HG03108 (cell line): ENCODE data around the gene B4GALT2.

Experiments
- ATAC-seq: cut with Tn5 transposase; IDR thresholded peaks from one replicate; pipeline ENCODE4 v1.9.1; 2021; ENCODE audit warnings: moderate library complexity; ENCODE audit not compliant: unreplicated experiment

The B4GALT2 gene

DNA sequence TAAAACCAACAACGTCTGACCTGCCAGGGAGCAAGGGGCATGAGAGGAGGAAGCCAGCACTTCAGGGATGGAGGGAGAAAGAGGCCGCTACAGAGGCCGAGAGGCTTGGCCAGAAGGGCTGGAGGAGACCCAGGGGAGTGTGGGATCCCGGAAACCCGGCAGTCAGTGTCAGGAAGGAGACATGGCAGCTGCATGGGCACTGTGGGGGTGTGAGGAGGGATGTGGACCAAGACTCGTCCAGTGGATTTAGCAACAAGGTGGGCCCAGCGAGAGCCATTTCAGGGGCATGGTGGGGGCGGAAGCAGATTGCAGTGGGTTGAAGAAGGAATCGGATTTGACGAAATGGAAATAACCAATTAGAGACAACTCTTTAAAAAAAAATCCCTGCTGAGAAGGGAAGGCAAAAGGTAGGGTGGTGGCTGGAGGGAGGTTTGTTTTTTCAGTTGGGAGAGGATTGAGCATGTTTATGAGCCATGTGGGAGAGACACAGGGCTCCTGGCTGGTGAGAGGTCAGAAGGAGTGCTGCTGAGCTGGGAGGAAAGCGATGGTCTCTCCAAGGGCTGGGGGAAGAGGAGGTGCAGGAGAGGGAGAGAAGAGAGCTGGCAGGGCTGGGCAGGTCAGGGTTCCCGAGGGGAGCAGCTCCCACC, 4.4 kb downstream of the B4GALT2 start:
- ATAC-seq = no peak

DNA sequence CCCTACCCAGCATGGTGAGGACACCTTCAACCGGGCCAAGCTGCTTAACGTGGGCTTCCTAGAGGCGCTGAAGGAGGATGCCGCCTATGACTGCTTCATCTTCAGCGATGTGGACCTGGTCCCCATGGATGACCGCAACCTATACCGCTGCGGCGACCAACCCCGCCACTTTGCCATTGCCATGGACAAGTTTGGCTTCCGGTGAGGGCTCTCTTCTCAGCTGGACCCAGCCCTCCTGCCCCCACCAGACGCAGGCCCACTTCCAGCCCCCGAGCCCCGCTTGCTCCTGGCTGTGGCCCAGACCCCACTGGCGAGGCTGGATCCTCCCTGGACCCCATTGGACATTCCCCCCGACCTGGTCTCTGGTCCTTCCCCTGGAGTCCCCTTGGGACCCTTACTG, 5.8 kb downstream of the B4GALT2 start:
- no peak for ATAC-seq

- ATAC-seq = no peak
Measured at GRCh38 chr1:43985984-43986595, 7.1 kb downstream of the B4GALT2 start.

- ATAC-seq = no peak
Measured at GRCh38 chr1:43986712-43987111, 7.7 kb downstream of the B4GALT2 start.

DNA sequence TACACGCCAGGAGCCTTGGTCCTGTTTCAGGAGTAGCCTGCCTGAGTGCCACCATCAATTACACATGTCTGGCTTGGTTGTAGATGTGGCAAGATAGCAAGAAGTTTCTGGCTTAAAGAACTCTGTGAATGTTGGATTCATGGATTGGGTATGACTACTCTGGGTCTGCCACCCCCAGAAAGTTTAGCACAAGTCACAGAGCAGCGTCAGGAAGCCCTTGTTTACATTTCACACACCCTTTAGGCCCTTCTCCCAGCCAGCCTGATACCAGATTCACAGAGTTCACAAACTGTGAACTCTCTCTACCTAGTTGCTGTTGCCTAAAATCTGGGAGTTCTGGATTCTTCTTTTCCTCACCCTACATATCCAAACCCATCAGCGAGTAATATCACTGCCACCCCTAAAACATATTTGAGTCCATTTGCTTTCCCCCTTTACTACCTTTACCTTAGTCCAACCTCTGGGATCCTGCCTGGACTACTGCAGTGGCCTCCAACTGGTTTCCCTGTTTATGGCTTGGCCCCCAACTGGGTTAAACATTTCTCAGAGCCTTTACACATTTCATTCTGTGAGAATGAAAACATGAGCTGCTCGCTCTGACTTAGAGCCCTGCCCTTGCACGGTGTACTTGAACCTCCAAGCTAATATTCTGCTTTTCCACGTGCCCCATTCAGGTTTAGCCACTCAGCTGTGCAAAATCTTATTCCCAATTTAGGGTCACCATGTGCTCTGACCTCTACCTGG, 8.3 kb downstream of the B4GALT2 start:
- no peak for ATAC-seq

DNA sequence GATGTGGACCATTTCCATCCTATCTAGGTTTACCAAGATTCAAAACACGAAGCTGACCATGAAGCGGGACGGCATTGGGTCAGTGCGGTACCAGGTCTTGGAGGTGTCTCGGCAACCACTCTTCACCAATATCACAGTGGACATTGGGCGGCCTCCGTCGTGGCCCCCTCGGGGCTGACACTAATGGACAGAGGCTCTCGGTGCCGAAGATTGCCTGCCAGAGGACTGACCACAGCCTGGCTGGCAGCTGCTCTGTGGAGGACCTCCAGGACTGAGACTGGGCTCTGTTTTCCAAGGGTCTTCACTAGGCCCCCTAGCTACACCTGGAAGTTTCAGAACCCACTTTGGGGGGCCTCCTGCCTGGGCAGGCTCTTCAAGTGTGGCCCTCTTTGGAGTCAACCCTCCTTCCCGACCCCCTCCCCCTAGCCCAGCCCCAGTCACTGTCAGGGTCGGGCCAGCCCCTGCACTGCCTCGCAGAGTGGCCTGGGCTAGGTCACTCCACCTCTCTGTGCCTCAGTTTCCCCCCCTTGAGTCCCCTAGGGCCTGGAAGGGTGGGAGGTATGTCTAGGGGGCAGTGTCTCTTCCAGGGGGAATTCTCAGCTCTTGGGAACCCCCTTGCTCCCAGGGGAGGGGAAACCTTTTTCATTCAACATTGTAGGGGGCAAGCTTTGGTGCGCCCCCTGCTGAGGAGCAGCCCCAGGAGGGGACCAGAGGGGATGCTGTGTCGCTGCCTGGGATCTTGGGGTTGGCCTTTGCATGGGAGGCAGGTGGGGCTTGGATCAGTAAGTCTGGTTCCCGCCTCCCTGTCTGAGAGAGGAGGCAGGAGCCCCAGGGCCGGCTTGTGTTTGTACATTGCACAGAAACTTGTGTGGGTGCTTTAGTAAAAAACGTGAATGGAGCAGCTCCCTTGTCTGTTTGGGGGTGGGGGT, 11.5 kb downstream of the B4GALT2 start:
- no peak for ATAC-seq

- ATAC-seq = no peak
Measured at GRCh38 chr1:43991200-43991475, 12.1 kb downstream of the B4GALT2 start.

DNA sequence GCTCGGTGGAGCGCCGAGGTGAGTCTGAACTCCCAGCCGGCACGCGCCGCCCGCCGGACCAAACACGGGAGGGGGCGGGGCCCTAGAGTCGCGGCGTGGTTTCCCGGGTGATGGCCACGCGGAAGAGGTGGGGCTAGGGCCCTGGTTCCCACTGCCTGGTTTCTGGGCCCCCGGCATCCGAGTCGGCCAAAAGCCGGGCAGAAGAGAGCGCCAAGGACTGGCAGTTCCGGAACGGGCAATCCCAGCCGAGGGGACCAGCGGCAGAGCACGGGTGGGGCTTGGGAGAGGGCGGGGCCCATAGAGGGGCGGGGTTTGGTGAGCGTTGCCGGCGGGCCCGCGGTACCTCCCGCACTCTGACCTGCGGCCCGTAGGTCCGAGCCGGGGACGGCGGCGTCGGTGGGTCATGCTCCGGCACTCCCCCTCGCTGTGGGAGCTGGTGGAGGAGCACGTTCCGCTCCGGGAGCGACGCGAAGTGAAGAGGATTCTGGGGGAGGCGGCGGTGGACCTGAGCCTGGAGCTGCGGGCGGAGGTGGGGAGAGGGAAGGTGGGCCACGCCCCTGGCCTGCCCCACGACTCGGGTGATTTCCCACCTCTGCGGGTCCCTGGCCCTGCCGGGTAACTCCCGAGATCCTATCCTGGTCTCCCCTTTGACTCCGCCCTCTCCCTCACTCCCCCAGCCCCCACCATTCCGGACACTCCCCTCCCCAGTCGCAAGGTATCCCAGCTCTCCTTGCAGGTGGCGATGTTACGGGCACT, 12.6 kb downstream of the B4GALT2 start, which contains the start of gene CCDC24:
Gene CCDC24 (plus strand): TSS at position 124 of the 756 bp plus-strand sequence. CDS start 280 bp downstream, at position 404.
- peak; percentile 49 for ATAC-seq

DNA sequence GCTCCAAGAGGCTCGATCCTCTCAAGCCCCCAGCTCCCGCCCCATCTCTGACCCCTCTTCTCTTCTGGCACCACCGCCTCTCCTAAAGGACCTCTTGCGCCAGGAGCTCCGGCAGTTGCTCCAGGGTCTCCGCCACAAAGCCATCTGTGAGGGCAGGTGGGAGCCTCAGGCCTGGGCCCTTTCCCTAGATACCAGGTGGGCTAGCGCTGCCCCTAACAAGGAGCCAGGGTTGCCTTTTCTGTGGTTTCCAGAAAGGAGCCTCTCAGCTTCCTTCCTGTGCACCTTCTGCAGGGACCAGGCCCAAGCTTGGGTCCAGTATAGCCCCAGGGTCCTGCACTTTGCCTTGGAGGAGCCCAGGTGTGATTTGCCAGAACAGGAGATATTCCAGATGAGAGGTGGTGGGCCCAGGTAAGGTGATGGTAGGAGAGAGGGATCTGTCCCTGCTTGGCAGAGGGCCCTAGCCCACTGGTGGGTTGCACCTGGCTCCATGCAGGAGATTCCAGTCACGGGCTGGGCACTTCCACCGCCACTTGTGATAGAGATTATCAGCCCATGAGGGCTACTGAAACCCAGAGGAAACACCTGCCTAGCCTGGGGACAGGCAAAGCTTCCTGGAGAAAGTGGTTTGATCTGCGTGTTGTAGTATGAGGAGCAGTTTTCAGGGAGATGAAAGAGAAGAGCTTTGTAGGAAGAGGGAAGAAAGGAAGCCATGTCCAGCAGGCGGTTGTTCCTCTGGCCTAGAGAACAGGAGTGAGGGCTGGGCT, 13.4 kb downstream of the B4GALT2 start:
- no peak for ATAC-seq

GRCh38 chr1:43993206-43993914, 14.3 kb downstream of the B4GALT2 start:
- ATAC-seq = no peak

DNA sequence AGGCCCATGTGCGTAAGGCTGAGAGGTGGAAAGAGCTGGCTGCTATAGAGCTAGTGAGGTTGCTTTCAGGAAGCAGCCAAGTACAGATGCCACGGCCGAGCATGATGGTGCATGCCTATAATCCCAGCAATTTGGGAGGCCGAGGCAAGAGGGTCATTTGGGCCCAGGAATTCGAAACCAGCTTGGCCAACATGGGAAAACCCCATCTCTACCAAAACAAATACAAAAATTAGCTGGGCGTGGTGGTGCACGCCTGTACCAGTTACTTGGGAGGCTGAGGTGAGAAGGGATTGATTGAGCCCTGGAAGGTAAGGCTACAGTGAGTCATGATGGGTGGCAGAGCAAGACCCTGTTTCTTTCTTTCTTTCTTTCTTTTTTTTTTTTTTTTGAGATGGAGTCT, 15.1 kb downstream of the B4GALT2 start:
- ATAC-seq = no peak

- no peak for ATAC-seq
Measured at GRCh38 chr1:43994794-43995790, 16.1 kb downstream of the B4GALT2 start.

GRCh38 chr1:43995984-43996732, 17.1 kb downstream of the B4GALT2 start:
- no peak for ATAC-seq

DNA sequence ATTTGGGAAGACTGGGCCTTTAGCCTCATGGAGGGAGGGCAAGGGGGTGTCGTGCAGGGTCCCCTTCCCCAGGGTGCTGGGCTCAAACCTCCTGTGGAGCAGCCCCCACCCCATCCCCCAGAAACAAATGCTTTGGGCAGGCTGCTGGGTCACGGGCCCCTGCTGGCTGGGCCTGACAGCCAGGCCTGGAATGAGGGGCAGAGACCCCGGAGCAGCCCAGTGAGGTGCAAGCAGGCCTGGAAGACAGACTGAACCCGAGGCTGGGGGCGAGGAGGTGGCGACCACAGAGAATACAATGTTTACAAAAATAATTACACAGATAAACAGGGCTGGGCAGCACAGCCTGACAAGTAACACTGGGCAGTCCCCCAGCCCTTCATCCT, 17.7 kb downstream of the B4GALT2 start:
- no peak for ATAC-seq

DNA sequence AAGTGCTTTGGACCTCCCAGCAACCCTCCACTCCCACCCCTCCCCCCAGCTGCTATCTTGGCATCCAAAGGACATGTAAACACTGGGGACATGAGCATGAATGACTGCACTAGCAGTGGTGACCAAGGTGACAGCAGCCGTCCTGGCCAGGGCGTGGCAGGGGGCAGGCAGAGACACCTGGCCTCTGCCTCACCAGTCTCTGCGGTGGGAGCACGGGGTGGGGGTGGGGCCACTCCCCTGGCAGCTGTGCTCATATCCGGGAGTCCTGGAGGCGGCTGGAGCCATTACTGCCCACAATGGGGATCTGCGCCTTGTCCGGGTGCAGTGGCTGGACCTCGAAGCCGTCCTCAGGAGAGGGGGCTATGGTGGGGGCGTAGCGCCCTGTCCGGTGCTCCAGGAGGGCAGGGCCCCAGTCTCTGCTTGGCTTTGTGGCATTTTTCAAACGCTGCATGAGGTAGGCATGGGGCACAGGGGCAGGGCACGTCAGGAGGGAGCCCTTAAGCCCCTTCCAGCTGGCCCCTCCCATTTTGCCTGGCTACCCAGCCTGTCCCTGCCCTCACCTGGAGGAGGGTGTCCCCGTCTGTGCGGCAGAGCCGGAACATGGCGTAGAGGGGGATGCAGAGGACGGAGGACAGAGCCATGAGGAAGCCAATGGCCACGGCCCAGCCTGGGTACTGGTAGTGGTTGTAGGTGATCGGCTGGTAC, 18.4 kb downstream of the B4GALT2 start:
- no peak for ATAC-seq

GRCh38 chr1:43998000-43998378, 19.0 kb downstream of the B4GALT2 start:
- ATAC-seq = no peak

DNA sequence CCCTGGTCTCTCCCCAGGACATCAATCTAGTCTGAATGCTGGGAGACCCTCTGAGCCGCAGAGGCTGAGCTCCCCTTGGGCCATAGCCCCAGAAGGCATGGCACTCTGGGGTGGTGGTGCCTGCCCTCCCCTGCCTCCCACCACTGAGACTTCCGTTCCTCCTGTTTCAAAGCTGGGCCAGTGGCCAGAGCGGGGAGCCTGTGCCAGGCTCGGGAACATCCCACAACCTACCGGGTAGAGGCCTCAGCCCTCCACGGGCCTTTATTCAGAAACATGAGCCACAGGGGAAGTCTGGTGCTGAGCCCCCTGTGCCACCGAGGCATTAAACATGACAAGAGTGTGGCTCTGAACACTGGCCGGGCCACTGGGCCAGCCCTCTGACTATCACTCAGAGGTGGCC, 20.4 kb downstream of the B4GALT2 start:
- no peak for ATAC-seq
